ENCODE measurements around the gene MIOX. TPM values are rescaled to one million over a fixed set of nuclear protein-coding genes. Genes with fewer than 3 reads are reported as not detected.
A peak's percentile ranks its signal among the peaks of the same experiment; 100 is the strongest.
"Not testable (repeated sequence)": the region's sequence is repeated elsewhere in the genome, so short reads cannot be mapped to it uniquely, and the experiment has no call there.

Gene MIOX
- polyA plus RNA-seq, 2 donors: not detected

GRCh38 chr22:50531546-50531961, 44.9 kb downstream of the MIOX start:
- no peaks in the 10 kb centered on the region for H3K36me3 ChIP-seq (ENCODE audit: control insufficient read depth in 2 of 2, insufficient read depth in 2 of 2, low read length in 1 of 2)
- H3K27me3 ChIP-seq (ENCODE audit: control insufficient read depth in 1 of 2, insufficient read depth in 2 of 2, low read length in 2 of 2): no peaks in the 10 kb centered on the region
- WGBS, 2 donors: 0% methylated on average over 29 to 44 of the region's 44 CpGs
- peak overlapping the region; percentile 96 to 99 for H3K27ac ChIP-seq (ENCODE audit: low read depth in 2 of 2, low read length in 1 of 2)
- H3K4me1 ChIP-seq (ENCODE audit: control insufficient read depth in 2 of 2, insufficient read depth in 2 of 2, low read length in 1 of 2): peaks cover 3 to 22% of the 10 kb centered on the region in 2 donors
- H3K9me3 ChIP-seq (ENCODE audit: control insufficient read depth in 2 of 2, insufficient read depth in 1 of 2, low read depth in 1 of 2, low read length in 1 of 2): no peaks in the 10 kb centered on the region
- H3K4me3 ChIP-seq (ENCODE audit: low read depth in 1 of 2, low read length in 2 of 2): peak overlapping the region; percentile 59 to 63

GRCh38 chr22:50531962-50532674, 45.5 kb downstream of the MIOX start:
- Histone ChIP-seq H3K36me3 (ENCODE audit: control insufficient read depth in 2 of 2, insufficient read depth in 2 of 2, low read length in 1 of 2) (no peaks in the 10 kb centered on the region), H3K27ac (ENCODE audit: low read depth in 2 of 2, low read length in 1 of 2) (peak overlapping the region; percentile 96 to 99), H3K27me3 (ENCODE audit: control insufficient read depth in 1 of 2, insufficient read depth in 2 of 2, low read length in 2 of 2) (no peaks in the 10 kb centered on the region), H3K4me1 (ENCODE audit: control insufficient read depth in 2 of 2, insufficient read depth in 2 of 2, low read length in 1 of 2) (peaks cover 1 to 17% of the 10 kb centered on the region in 2 donors), H3K4me3 (ENCODE audit: low read depth in 1 of 2, low read length in 2 of 2) (peak overlapping the region; percentile 59 to 63), H3K9me3 (ENCODE audit: control insufficient read depth in 2 of 2, insufficient read depth in 1 of 2, low read depth in 1 of 2, low read length in 1 of 2) (no peaks in the 10 kb centered on the region)
- WGBS, 2 donors: 2 to 3% methylated on average over 53 to 56 of the region's 56 CpGs

- H3K27me3 ChIP-seq (ENCODE audit: control insufficient read depth in 1 of 2, insufficient read depth in 2 of 2, low read length in 2 of 2): no peaks in the 10 kb centered on the region
- H3K4me3 ChIP-seq (ENCODE audit: low read depth in 1 of 2, low read length in 2 of 2): no peak overlapping the region
- 66 to 78% methylated on average over 19 of the region's 19 CpGs for WGBS, 2 donors
- peaks cover 2 to 13% of the 10 kb centered on the region in 2 donors for H3K4me1 ChIP-seq (ENCODE audit: control insufficient read depth in 2 of 2, insufficient read depth in 2 of 2, low read length in 1 of 2)
- no peaks in the 10 kb centered on the region for H3K36me3 ChIP-seq (ENCODE audit: control insufficient read depth in 2 of 2, insufficient read depth in 2 of 2, low read length in 1 of 2)
- H3K27ac ChIP-seq (ENCODE audit: low read depth in 2 of 2, low read length in 1 of 2): peak overlapping the region; percentile 96 to 99
- peaks cover 0 to 2% of the 10 kb centered on the region in 2 donors for H3K9me3 ChIP-seq (ENCODE audit: control insufficient read depth in 2 of 2, insufficient read depth in 1 of 2, low read depth in 1 of 2, low read length in 1 of 2)
Observed at GRCh38 chr22:50532824-50533796, 46.5 kb downstream of the MIOX start.

GRCh38 chr22:50533856-50534711, 47.4 kb downstream of the MIOX start:
- not testable (repeated sequence) for H3K36me3 ChIP-seq (ENCODE audit: control insufficient read depth in 2 of 2, insufficient read depth in 2 of 2, low read length in 1 of 2); H3K4me1 ChIP-seq (ENCODE audit: control insufficient read depth in 2 of 2, insufficient read depth in 2 of 2, low read length in 1 of 2); H3K27me3 ChIP-seq (ENCODE audit: control insufficient read depth in 1 of 2, insufficient read depth in 2 of 2, low read length in 2 of 2); H3K9me3 ChIP-seq (ENCODE audit: control insufficient read depth in 2 of 2, insufficient read depth in 1 of 2, low read depth in 1 of 2, low read length in 1 of 2); H3K27ac ChIP-seq (ENCODE audit: low read depth in 2 of 2, low read length in 1 of 2); H3K4me3 ChIP-seq (ENCODE audit: low read depth in 1 of 2, low read length in 2 of 2)
- 65 to 67% methylated on average over 21 of the region's 21 CpGs for WGBS, 2 donors

GRCh38 chr22:50535113-50535512, 48.5 kb downstream of the MIOX start:
- H3K4me1 ChIP-seq (ENCODE audit: control insufficient read depth in 2 of 2, insufficient read depth in 2 of 2, low read length in 1 of 2): peaks cover 2 to 6% of the 10 kb centered on the region in 2 donors
- 86% methylated on average over 7 to 8 of the region's 8 CpGs for WGBS, 2 donors

GRCh38 chr22:50536226-50536625, 49.6 kb downstream of the MIOX start:
- 51 to 61% methylated on average over 3 of the region's 3 CpGs for WGBS, 2 donors
- Histone ChIP-seq H3K4me3 (ENCODE audit: low read depth in 1 of 2, low read length in 2 of 2) (no peak overlapping the region), H3K36me3 (ENCODE audit: control insufficient read depth in 2 of 2, insufficient read depth in 2 of 2, low read length in 1 of 2) (no peaks in the 10 kb centered on the region), H3K4me1 (ENCODE audit: control insufficient read depth in 2 of 2, insufficient read depth in 2 of 2, low read length in 1 of 2) (peaks cover 2 to 6% of the 10 kb centered on the region in 2 donors), H3K27me3 (ENCODE audit: control insufficient read depth in 1 of 2, insufficient read depth in 2 of 2, low read length in 2 of 2) (no peaks in the 10 kb centered on the region), H3K27ac (ENCODE audit: low read depth in 2 of 2, low read length in 1 of 2) (peak overlapping the region in 1 of 2 donors; percentile 44), H3K9me3 (ENCODE audit: control insufficient read depth in 2 of 2, insufficient read depth in 1 of 2, low read depth in 1 of 2, low read length in 1 of 2) (peaks cover 0 to 2% of the 10 kb centered on the region in 2 donors)

More at GRCh38 chr22:50535113-50535512, 48.5 kb downstream of the MIOX start:
- H3K27me3 ChIP-seq (ENCODE audit: control insufficient read depth in 1 of 2, insufficient read depth in 2 of 2, low read length in 2 of 2): no peaks in the 10 kb centered on the region
- H3K36me3 ChIP-seq (ENCODE audit: control insufficient read depth in 2 of 2, insufficient read depth in 2 of 2, low read length in 1 of 2): no peaks in the 10 kb centered on the region
- no peak overlapping the region for H3K4me3 ChIP-seq (ENCODE audit: low read depth in 1 of 2, low read length in 2 of 2)
- H3K27ac ChIP-seq (ENCODE audit: low read depth in 2 of 2, low read length in 1 of 2): no peak overlapping the region
- H3K9me3 ChIP-seq (ENCODE audit: control insufficient read depth in 2 of 2, insufficient read depth in 1 of 2, low read depth in 1 of 2, low read length in 1 of 2): peaks cover 0 to 2% of the 10 kb centered on the region in 2 donors

- no peak overlapping the region for H3K4me3 ChIP-seq (ENCODE audit: low read depth in 1 of 2, low read length in 2 of 2)
- 91% methylated on average over 13 of the region's 13 CpGs for WGBS, 2 donors
- H3K36me3 ChIP-seq (ENCODE audit: control insufficient read depth in 2 of 2, insufficient read depth in 2 of 2, low read length in 1 of 2): no peaks in the 10 kb centered on the region
- no peaks in the 10 kb centered on the region for H3K27me3 ChIP-seq (ENCODE audit: control insufficient read depth in 1 of 2, insufficient read depth in 2 of 2, low read length in 2 of 2)
- peaks cover 0 to 2% of the 10 kb centered on the region in 2 donors for H3K9me3 ChIP-seq (ENCODE audit: control insufficient read depth in 2 of 2, insufficient read depth in 1 of 2, low read depth in 1 of 2, low read length in 1 of 2)
- H3K27ac ChIP-seq (ENCODE audit: low read depth in 2 of 2, low read length in 1 of 2): peak overlapping the region; percentile 79 to 84
- peaks cover 2 to 7% of the 10 kb centered on the region in 2 donors for H3K4me1 ChIP-seq (ENCODE audit: control insufficient read depth in 2 of 2, insufficient read depth in 2 of 2, low read length in 1 of 2)
Observed at GRCh38 chr22:50537765-50538164, 51.1 kb downstream of the MIOX start.
